CD4-positive, alpha-beta T cell treated with Interleukin-12 subunit alpha and Interleukin-12 subunit beta, for 1 hour (primary cell): ENCODE data around the gene SLC39A10.
"Not testable (repeated sequence)": the region's sequence is repeated elsewhere in the genome, so short reads cannot be mapped to it uniquely, and the experiment has no call there.

ENCODE experiments used
- DNase-seq: peaks from one replicate; pipeline ENCODE4 v3.0.0-alpha.2; 2020

The SLC39A10 gene

GRCh38 chr2:195675783-195676427, 18.9 kb downstream of the SLC39A10 start:
- no peak for DNase-seq

- no peak for DNase-seq
Observed at GRCh38 chr2:195677290-195677689, 20.3 kb downstream of the SLC39A10 start.

GRCh38 chr2:195677884-195678283, 20.9 kb downstream of the SLC39A10 start:
- DNase-seq = no peak

- no peak for DNase-seq
Observed at GRCh38 chr2:195682077-195682476, 25.1 kb downstream of the SLC39A10 start.

- no peak for DNase-seq
Observed at GRCh38 chr2:195683174-195683573, 26.1 kb downstream of the SLC39A10 start.

GRCh38 chr2:195686564-195686963, 29.5 kb downstream of the SLC39A10 start:
- DNase-seq = no peak

GRCh38 chr2:195687320-195688086, 30.5 kb downstream of the SLC39A10 start:
- DNase-seq = no peak

GRCh38 chr2:195692531-195692930, 35.5 kb downstream of the SLC39A10 start:
- not testable (repeated sequence) for DNase-seq

- DNase-seq = no peak
Observed at GRCh38 chr2:195694553-195694952, 37.5 kb downstream of the SLC39A10 start.

- no peak for DNase-seq
Observed at GRCh38 chr2:195695002-195695631, 38.1 kb downstream of the SLC39A10 start.

GRCh38 chr2:195696012-195696411, 39.0 kb downstream of the SLC39A10 start:
- no peak for DNase-seq

- no peak for DNase-seq
Observed at GRCh38 chr2:195697681-195698220, 40.7 kb downstream of the SLC39A10 start.

GRCh38 chr2:195700480-195700879, 43.5 kb downstream of the SLC39A10 start:
- DNase-seq = no peak

GRCh38 chr2:195706161-195706900, 49.3 kb downstream of the SLC39A10 start:
- no peak for DNase-seq

- DNase-seq = no peak
Observed at GRCh38 chr2:195709901-195710806, 53.1 kb downstream of the SLC39A10 start.

- DNase-seq = no peak
Observed at GRCh38 chr2:195711478-195711877, 54.5 kb downstream of the SLC39A10 start.

GRCh38 chr2:195716466-195716865, 59.4 kb downstream of the SLC39A10 start:
- no peak for DNase-seq

GRCh38 chr2:195721042-195721441, 64.0 kb downstream of the SLC39A10 start:
- no peak for DNase-seq

- DNase-seq = no peak
Observed at GRCh38 chr2:195722075-195722474, 65.0 kb downstream of the SLC39A10 start.

GRCh38 chr2:195727106-195727505, 70.1 kb downstream of the SLC39A10 start:
- DNase-seq = no peak

GRCh38 chr2:195730912-195731311, 73.9 kb downstream of the SLC39A10 start:
- DNase-seq = no peak

GRCh38 chr2:195732574-195732973, 75.5 kb downstream of the SLC39A10 start:
- no peak for DNase-seq
